ENCODE data around the gene NF2.

DNA sequence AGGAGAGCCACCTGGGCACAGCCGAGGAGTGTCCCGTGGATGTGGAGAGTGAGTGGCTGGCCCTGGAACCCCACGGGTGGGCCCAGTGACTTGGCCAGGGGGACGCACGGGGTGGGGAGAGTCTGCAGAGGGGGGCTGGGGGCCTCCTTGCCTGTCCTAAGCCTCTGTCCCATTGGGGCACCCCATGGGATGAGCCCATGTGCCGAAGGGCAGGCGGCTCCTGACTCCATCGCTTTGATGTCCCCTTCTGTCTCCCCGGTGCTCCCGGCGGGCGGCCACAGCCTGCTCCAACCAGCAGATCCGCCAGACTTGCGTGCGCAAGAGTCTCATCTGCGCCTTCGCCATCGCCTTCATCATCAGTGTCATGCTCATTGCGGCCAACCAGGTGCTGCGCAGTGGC is 125.7 kb downstream of the NF2 start:
- TF ChIP-seq, protein P1, sequence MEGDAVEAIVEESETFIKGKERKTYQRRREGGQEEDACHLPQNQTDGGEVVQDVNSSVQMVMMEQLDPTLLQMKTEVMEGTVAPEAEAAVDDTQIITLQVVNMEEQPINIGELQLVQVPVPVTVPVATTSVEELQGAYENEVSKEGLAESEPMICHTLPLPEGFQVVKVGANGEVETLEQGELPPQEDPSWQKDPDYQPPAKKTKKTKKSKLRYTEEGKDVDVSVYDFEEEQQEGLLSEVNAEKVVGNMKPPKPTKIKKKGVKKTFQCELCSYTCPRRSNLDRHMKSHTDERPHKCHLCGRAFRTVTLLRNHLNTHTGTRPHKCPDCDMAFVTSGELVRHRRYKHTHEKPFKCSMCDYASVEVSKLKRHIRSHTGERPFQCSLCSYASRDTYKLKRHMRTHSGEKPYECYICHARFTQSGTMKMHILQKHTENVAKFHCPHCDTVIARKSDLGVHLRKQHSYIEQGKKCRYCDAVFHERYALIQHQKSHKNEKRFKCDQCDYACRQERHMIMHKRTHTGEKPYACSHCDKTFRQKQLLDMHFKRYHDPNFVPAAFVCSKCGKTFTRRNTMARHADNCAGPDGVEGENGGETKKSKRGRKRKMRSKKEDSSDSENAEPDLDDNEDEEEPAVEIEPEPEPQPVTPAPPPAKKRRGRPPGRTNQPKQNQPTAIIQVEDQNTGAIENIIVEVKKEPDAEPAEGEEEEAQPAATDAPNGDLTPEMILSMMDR (IDR thresholded peaks at IDR 0.05; ENCODE audit: low read depth, low read length) = no peak
- no peak for TF ChIP-seq POLR2A (IDR thresholded peaks at IDR 0.05; ENCODE audit: extremely low read depth, insufficient read length)

Data from NB4 (cell line).